ENCODE data around the gene KCMF1. TPM values are rescaled to one million over a fixed set of nuclear protein-coding genes. Genes with fewer than 3 reads are reported as not detected.

KCMF1 gene
- polyA plus RNA-seq, 3 donors = 22.5 to 52.9 (median 28.5) TPM

DNA sequence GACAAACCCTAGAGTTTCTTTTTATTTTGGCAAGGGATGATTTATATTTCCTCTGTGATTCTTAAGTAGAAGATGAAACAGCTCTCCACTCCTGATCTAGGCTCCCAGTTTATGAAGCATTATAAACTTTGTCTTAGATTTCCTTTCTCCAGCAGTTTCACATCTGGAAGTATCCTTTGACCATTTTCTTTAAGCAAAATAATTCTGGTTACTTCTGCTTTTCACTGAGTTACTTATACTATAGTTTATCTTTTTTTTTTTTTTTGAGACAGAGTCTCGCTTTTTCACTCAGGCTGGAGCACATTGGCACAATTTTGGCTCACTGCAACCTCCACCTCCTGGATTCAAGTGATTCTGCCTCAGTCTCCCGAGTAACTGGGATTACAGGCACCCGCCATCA, 45.5 kb downstream of the KCMF1 start:
- H3K79me2 ChIP-seq (ENCODE audit: insufficient read depth, low read length) = peaks cover 98% of the 10 kb centered on the region
- no peaks in the 10 kb centered on the region for H3K9me3 ChIP-seq (replicated peaks in 1 of 2; ENCODE audit: control insufficient read depth in 1 of 2, insufficient read depth in 1 of 2, low read length in 2 of 2)
- no peak overlapping the region for H3K9ac ChIP-seq (ENCODE audit: insufficient read depth, low read length, poor library complexity, severe bottlenecking)
- H3K36me3 ChIP-seq (replicated peaks in 1 of 2; ENCODE audit: control insufficient read depth in 1 of 2, insufficient read depth in 2 of 2, low read length in 2 of 2) = no peaks in the 10 kb centered on the region
- peaks cover 36 to 52% of the 10 kb centered on the region in 2 donors for H3K4me1 ChIP-seq (ENCODE audit: control insufficient read depth in 1 of 2, insufficient read depth in 2 of 2, low read length in 2 of 2)
- no peak overlapping the region for H2AFZ ChIP-seq (ENCODE audit: insufficient read depth, low read depth, low read length, poor library complexity, severe bottlenecking)
- TF ChIP-seq, protein P1, sequence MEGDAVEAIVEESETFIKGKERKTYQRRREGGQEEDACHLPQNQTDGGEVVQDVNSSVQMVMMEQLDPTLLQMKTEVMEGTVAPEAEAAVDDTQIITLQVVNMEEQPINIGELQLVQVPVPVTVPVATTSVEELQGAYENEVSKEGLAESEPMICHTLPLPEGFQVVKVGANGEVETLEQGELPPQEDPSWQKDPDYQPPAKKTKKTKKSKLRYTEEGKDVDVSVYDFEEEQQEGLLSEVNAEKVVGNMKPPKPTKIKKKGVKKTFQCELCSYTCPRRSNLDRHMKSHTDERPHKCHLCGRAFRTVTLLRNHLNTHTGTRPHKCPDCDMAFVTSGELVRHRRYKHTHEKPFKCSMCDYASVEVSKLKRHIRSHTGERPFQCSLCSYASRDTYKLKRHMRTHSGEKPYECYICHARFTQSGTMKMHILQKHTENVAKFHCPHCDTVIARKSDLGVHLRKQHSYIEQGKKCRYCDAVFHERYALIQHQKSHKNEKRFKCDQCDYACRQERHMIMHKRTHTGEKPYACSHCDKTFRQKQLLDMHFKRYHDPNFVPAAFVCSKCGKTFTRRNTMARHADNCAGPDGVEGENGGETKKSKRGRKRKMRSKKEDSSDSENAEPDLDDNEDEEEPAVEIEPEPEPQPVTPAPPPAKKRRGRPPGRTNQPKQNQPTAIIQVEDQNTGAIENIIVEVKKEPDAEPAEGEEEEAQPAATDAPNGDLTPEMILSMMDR (IDR thresholded peaks at IDR 0.05) = no peak
- no peak overlapping the region for H3K4me2 ChIP-seq (replicated peaks; ENCODE audit: extremely low read depth, low read length, poor library complexity, severe bottlenecking)
- Mint-ChIP-seq H3K27me3 (ENCODE audit: low read depth in 3 of 3) (peaks cover 0 to 1% (median 0%) of the 10 kb centered on the region in 3 donors), H3K4me3 (no peak overlapping the region), H3K4me1 (peaks cover 59% of the 10 kb centered on the region), H3K36me3 (peaks cover 1 to 6% of the 10 kb centered on the region in 2 donors), H3K9me3 (peaks cover 0 to 2% (median 0%) of the 10 kb centered on the region in 7 donors), H3K27ac (peak overlapping the region; percentile 20 to 80 (median 38))
- intact Hi-C loops (cut with micrococcal nuclease) = no loop called here
- DNase-seq = peak in 1 of 3 donors; percentile 21
- WGBS (ENCODE audit: insufficient coverage) = no CpG with 5 or more reads among the region's 3 CpGs
- H3K27ac ChIP-seq (ENCODE audit: low read depth in 1 of 2, low read length in 2 of 2) = peak overlapping the region in 1 of 2 donors; percentile 31
- peaks cover 96% of the 10 kb centered on the region for H4K20me1 ChIP-seq (ENCODE audit: insufficient read depth, low read length)
- no peaks in the 10 kb centered on the region for H3K27me3 ChIP-seq (ENCODE audit: control insufficient read depth in 2 of 2, insufficient read depth in 2 of 2, low read length in 2 of 2)
- H3K4me3 ChIP-seq (replicated peaks in 1 of 3; ENCODE audit: low read depth in 2 of 3, low read length in 3 of 3) = no peak overlapping the region

DNA sequence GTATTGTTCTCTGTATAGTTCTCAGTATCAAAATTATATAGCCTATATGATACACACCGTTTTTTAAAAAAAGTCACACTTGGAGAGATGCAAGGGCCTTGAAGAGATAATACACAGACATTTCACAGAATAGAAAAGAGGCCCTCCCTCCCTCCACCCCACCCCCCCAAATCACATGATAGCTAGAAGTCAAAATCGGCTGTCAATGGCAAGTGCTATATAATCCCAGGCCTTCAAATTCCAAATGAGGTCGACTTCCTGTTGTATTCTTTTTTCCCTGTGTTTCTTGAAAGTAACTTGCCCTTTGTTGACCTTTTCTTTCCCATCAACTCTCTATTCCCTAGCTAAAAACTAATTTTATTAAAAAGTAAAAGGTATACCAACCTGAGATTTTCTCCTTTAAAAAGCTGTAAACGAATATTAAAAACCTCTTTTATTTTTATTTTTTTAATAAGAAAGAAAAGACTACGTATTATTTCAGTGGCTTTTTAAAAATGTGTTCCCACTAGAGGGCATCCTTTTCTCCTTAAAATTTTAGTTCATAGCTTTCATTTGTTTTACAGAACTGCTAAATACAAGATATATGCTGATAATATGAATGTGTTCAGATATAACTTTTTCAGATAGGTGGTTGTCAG, 46.6 kb downstream of the KCMF1 start:
- intact Hi-C loops (cut with micrococcal nuclease) = no loop called here
- 13% methylated on average over 1 of the region's 5 CpGs for WGBS (ENCODE audit: insufficient coverage)
- peaks cover 49% of the 10 kb centered on the region for H3K4me1 Mint-ChIP-seq
- TF ChIP-seq, protein P1 (IDR thresholded peaks at IDR 0.05) = peak; percentile 58
- H3K27ac Mint-ChIP-seq = peak overlapping the region in 3 of 7 donors; percentile 48 to 78 (median 54)
- H3K4me3 Mint-ChIP-seq = no peak overlapping the region
- peaks cover 34 to 43% of the 10 kb centered on the region in 2 donors for H3K4me1 ChIP-seq (ENCODE audit: control insufficient read depth in 1 of 2, insufficient read depth in 2 of 2, low read length in 2 of 2)
- peaks cover 0 to 2% (median 0%) of the 10 kb centered on the region in 7 donors for H3K9me3 Mint-ChIP-seq
- peaks cover 3 to 15% of the 10 kb centered on the region in 2 donors for H3K36me3 Mint-ChIP-seq
- no peak overlapping the region for H3K9ac ChIP-seq (ENCODE audit: insufficient read depth, low read length, poor library complexity, severe bottlenecking)
- H3K27ac ChIP-seq (ENCODE audit: low read depth in 1 of 2, low read length in 2 of 2) = no peak overlapping the region
- H3K27me3 Mint-ChIP-seq (ENCODE audit: low read depth in 3 of 3) = no peaks in the 10 kb centered on the region
- H3K4me3 ChIP-seq (replicated peaks in 1 of 3; ENCODE audit: low read depth in 2 of 3, low read length in 3 of 3) = no peak overlapping the region
- H3K27me3 ChIP-seq (ENCODE audit: control insufficient read depth in 2 of 2, insufficient read depth in 2 of 2, low read length in 2 of 2) = no peaks in the 10 kb centered on the region
- H3K79me2 ChIP-seq (ENCODE audit: insufficient read depth, low read length) = peaks cover 98% of the 10 kb centered on the region
- no peak overlapping the region for H3K4me2 ChIP-seq (replicated peaks; ENCODE audit: extremely low read depth, low read length, poor library complexity, severe bottlenecking)
- DNase-seq = no peak
- no peak overlapping the region for H2AFZ ChIP-seq (ENCODE audit: insufficient read depth, low read depth, low read length, poor library complexity, severe bottlenecking)
- H3K36me3 ChIP-seq (replicated peaks in 1 of 2; ENCODE audit: control insufficient read depth in 1 of 2, insufficient read depth in 2 of 2, low read length in 2 of 2) = no peaks in the 10 kb centered on the region
- no peaks in the 10 kb centered on the region for H3K9me3 ChIP-seq (replicated peaks in 1 of 2; ENCODE audit: control insufficient read depth in 1 of 2, insufficient read depth in 1 of 2, low read length in 2 of 2)
- peaks cover 96% of the 10 kb centered on the region for H4K20me1 ChIP-seq (ENCODE audit: insufficient read depth, low read length)
